HG03064 (cell line): Measurements from ENCODE around the gene DNMT3A.
A peak's percentile ranks its signal among the peaks of the same experiment; 100 is the strongest.
"Not testable (repeated sequence)": the region's sequence is repeated elsewhere in the genome, so short reads cannot be mapped to it uniquely, and the experiment has no call there.

Source experiments
- ATAC-seq: cut with Tn5 transposase; IDR thresholded peaks from one replicate; pipeline ENCODE4 v1.9.1; 2021; ENCODE audit warnings: low read depth; ENCODE audit not compliant: unreplicated experiment

Gene DNMT3A

DNA sequence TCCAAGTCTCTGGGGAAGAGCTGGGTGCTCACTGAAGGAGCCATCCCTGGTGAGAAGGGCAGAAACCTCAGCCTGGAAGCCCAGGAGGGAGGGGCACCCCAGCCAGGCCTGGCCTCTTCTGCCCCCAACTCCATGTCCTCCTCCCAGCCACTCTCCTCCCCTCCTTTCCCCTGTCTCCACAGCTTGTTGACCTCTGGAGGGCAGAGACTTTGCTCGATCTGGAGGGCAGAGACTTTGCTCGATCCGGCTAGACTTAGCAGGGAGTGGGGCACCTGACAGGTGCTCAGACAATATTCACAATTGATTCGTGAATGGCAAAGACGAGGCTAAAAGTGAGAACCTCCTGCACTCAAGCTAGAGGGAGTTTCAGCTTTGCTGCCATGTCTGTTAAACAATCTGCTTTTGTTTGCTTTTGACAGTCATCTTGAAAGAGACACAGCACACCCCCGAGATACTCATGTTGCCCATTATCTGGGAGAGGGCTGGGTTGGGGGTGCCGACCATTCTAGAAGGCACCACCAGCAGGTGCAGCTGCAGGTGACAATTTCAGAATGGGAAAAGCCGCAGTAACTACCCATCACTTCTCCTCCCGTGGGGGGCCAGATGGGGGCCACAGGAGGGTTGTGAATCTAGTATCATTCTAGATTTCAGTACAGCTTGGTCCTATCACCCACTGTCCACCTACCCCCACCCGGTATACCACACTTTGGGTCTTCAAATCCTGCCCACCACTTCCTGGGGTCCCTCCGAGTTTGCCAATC lies 54.8 kb downstream of the DNMT3A start:
- no peak for ATAC-seq

GRCh38 chr2:25286025-25286400 lies 55.7 kb downstream of the DNMT3A start:
- ATAC-seq = no peak

DNA sequence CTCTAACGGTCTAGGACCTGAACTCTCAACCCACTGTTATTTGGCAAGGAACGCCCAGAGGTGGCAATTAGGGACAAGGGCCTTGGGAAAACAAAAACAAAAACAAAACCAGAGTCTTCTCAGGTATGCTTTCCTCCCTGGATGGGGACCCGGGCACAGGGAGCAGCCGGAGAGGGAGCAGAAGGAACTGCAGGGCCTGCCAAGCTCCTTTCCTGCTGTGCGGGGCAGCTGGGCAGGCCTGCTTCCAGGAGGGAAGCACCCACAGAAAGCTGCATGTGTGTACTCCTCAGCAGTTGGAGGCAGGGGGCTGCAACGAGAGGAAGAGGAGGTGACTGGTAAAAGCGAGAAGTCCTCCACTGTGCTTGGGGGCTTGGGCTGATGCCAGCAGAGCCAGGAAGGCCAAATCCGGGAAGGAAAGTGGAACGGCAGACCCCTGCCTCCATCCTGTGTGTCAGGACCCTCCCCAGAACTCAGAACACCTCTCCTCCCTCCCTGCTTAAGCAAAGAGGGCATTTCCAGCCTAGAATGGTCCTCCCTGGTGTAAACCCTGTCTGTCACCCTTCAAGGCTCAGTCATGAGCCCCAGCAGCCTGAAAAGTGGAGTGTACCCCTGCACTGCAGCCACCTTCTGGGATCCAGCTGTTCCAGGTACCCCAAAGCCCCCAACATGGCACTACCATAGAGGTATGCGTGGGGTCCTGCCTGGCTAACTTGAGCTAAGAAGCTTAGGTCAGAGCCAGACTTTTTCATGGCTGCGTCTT lies 56.3 kb downstream of the DNMT3A start:
- ATAC-seq = no peak

DNA sequence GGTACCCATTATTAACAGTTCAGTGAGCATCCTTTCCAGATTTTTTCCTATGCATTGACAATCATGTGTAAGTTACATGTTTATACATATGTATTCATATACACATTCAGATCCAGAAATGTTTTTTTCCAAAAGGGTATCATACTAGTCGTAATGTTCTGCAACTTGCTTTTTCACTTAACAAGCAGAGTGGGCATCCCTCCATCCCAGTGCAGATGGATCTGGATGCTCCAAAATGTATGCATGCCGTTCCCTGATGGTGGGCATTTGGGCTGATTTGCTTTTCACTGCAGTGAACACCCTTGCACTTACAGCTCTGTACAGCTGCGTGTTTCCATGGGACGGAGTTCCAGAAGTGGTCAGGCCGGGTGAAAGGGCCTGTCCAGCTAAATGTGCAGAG lies 57.0 kb downstream of the DNMT3A start:
- ATAC-seq = no peak

- ATAC-seq = no peak
Observed at GRCh38 chr2:25283921-25284320, 57.8 kb downstream of the DNMT3A start.

DNA sequence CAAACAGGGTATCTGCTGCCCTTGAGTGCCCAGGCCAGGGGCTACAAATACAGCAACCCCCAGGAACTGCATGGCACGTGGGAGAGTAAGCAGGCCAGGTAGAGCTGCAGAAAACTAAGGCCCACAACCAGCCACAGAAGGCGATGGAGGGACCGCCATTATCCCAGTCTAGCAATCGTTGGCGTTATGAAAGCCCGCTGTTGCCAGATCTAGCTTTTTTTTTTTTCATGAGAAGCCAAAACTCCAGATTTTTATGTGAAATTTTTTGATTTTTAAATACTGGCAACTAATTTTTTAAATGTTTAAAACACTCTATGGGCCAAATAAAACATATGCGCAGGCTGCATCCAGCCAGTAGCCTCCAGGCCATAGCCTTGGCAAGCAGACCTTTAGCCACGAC lies 59.8 kb downstream of the DNMT3A start:
- no peak for ATAC-seq

GRCh38 chr2:25281522-25281921 lies 60.2 kb downstream of the DNMT3A start:
- ATAC-seq = no peak

DNA sequence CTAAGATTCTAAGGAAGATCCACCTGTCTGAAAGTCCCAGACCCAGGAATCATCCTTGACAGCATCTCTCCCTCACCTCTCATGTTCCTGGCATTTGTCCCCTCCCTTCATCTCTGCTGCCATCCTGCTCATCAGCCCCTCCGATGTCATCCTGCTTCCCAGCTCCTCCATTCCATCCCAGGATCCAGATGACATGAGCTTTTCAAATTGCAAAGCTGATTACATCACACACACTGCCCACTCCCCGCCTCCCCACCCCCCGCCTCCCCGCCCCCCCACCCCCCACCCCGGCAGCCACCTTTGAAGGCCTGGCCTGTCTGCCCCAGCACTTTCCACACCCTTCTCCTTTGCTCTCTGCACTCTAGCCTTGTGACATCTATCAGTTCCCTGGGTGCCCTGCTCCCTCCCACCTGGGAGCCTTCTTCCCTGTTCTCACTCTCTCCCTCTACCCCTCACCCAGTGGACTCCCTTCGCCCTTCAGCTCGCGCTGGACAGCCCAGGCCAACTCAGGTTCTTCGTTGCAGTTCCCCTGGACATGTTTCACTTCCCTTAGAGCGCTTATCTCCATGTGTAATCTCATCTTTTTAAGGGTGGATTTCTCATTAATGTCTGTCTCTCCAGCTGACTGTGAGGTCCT lies 61.6 kb downstream of the DNMT3A start:
- ATAC-seq = no peak

GRCh38 chr2:25279091-25279651 lies 62.6 kb downstream of the DNMT3A start:
- peak; percentile 68 for ATAC-seq

DNA sequence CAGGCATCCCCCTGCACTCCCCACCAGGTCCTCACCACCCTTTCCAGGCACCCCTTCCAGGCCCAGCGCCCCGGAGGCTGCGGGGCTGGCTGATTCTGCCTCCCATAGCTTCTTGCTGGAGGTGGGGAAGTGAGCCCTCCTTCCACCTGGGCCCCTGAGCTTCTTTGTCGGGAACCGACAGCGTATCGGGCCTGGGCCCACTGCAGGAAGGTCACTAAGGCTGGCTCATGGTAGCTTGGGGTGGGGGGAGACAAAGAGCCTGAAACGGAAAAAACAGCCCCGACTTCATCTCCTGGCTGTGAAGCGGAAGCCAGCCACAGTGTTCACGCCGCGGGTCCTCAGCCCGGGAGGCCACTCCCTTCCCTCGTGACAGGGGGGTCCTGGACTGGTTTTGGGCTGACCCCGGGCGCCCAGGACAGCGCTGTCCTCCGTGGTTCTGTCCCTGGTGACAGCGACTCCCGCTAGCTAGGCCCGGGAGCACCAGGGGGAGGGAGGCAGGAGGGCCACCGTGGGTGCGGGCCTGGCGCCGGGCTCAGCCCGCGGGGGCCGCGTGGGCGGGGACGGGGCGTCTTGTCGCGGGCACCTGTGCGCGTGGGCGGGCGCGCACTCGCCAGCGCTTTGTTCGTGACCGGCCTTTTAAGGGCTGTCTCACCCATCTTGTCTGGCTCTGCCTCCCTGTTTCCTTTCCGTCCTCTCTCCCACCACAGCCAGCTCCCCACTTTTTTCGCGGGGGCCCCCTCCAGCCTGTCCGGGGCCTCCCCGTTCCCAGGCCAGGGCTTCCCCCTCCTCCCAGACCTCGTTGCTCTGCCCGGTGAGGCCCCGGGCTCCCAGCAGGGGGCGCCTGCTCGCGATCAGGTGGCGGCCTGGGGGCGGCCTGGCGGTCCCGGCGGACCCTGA lies 64.9 kb downstream of the DNMT3A start:
- ATAC-seq = no peak

GRCh38 chr2:25275575-25275965 lies 66.2 kb downstream of the DNMT3A start:
- ATAC-seq = no peak

DNA sequence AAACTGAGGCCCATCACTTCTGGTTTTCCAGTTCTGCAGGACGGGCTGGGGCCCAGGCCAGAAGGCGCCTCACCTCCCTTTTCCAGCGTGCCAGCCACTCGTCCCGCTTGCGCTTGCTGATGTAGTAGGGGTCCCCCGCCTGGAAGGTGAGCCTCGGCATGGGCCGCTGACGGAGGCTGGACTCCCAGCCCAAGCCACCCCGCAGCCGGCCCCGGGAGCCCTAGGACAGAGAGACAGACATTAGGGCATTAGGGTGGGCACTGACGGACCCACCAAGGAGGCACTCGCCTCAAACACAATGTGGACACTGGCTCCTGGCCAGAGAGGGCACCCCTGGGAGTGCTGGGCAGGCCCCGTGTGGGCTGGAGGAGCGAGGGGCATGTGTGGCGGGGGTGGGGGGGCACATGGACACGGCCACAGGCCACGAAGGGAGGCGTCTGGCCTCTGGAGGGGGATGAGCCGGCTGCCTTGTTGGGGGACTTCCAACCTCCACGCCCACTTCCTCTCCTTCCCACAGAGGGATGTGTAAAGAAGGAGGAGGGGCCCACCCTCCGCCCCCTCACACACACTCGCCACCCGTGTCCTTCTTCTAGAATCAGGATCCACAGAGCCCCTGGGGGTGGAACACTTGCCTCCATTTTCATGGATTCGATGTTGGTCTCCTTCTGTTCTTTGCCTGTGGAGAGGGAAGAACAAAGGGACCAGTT lies 66.7 kb downstream of the DNMT3A start:
- no peak for ATAC-seq

- no peak for ATAC-seq
Observed at GRCh38 chr2:25273985-25274535, 67.7 kb downstream of the DNMT3A start.

- ATAC-seq = not testable (repeated sequence)
Observed at GRCh38 chr2:25272705-25273104, 69.0 kb downstream of the DNMT3A start.

DNA sequence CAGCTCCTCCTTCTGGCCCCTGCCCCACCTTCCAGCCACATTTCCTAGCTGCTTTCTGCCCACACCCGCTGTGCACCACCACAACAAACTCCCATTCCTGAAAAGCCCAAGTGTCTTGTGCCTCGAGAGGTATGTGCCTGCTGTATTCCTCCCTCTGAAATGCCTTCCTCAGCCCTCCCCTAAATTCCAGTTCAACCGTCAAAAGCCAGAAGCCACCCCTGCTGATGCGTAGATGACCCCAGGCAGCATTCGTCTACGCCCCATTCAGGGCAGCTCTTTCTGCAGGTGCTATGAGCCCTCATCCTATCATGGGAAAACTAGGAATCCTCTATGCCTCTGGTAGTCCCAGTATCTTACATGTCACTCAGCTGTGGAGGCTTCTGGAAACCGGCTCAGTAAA lies 71.7 kb downstream of the DNMT3A start:
- no peak for ATAC-seq

GRCh38 chr2:25269233-25269632 lies 72.5 kb downstream of the DNMT3A start:
- ATAC-seq = no peak

DNA sequence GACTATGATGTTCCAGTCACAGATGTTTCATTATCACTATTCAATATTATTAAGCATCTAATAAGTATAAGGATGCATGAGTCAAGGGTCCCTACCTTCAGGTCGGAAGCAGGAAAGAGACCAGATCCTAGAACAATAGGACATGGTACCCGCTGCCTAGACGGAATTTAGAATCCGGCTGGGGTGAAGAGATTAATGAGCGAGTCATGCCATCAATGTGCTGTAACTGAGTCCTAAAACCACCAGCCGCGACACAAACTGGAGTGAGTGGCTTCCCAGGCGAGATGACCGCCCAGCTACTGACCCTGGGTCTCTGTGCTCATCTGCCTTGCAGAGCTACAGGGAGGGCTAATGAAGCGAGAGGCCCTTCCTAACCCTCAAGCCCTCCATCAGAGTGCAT lies 73.6 kb downstream of the DNMT3A start:
- ATAC-seq = no peak

- no peak for ATAC-seq
Observed at GRCh38 chr2:25266399-25266798, 75.3 kb downstream of the DNMT3A start.

DNA sequence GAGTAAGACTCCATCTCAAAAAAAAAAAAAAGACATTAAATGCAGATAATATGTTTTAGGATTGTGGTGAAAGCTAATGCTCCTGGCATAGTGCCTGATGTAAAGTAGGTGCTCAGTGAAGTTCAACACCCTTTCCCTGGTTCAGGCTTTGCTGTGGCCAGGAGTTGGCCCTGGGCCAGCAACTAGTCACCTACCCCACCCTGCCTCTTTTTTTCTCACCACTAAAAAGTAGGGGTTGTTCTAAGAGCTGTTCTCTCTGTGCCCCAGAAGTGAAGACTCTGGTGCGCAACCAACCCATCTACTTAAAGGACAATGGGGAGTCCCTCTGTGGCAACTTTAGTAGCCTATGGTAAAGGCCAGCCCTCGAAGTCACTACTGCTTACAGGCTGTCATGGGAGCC lies 75.9 kb downstream of the DNMT3A start:
- ATAC-seq = no peak
